Measurements from ENCODE around the gene RXFP1. TPM values are rescaled to one million over a fixed set of nuclear protein-coding genes. Genes with fewer than 3 reads are reported as not detected.

The RXFP1 gene
- total and polyA plus RNA-seq, 9 donors: 0.35 to 3.6 (median 0.73) TPM

DNA sequence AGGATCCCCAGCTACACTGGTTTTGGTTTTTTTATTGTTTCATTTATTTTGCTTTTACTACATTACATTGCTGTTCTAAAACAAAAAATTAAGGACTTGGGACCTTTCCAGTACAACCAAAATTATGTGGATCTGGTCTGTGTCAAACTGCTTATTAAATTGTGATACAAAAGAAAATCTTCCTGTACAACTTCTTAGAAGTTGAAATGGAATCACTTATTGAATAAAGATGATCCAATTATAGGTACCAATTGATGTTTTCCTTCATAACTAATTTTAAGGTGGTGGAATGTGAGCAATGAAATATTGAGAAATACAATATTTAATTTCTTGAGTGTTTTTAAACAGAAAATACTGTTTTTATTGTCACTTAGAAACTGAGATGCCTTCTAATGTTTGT lies 82.7 kb downstream of the RXFP1 start:
- DNase-seq: no peak
- TF ChIP-seq, protein P1, sequence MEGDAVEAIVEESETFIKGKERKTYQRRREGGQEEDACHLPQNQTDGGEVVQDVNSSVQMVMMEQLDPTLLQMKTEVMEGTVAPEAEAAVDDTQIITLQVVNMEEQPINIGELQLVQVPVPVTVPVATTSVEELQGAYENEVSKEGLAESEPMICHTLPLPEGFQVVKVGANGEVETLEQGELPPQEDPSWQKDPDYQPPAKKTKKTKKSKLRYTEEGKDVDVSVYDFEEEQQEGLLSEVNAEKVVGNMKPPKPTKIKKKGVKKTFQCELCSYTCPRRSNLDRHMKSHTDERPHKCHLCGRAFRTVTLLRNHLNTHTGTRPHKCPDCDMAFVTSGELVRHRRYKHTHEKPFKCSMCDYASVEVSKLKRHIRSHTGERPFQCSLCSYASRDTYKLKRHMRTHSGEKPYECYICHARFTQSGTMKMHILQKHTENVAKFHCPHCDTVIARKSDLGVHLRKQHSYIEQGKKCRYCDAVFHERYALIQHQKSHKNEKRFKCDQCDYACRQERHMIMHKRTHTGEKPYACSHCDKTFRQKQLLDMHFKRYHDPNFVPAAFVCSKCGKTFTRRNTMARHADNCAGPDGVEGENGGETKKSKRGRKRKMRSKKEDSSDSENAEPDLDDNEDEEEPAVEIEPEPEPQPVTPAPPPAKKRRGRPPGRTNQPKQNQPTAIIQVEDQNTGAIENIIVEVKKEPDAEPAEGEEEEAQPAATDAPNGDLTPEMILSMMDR (IDR thresholded peaks at IDR 0.05): no peak
- no peak for TF ChIP-seq POLR2A (IDR thresholded peaks at IDR 0.05)
- no peak for TF ChIP-seq EP300 (IDR thresholded peaks at IDR 0.05)
- Histone ChIP-seq H3K27ac (no peak overlapping the region), H3K36me3 (no peaks in the 10 kb centered on the region), H3K4me1 (ENCODE audit: insufficient read depth) (no peaks in the 10 kb centered on the region), H3K9me3 (no peaks in the 10 kb centered on the region), H3K27me3 (no peaks in the 10 kb centered on the region), H3K4me3 (no peak overlapping the region)
- intact Hi-C loops (cut with DNase I): no loop called here

GRCh38 chr4:158605393-158605792 lies 83.7 kb downstream of the RXFP1 start:
- H3K4me3 ChIP-seq: no peak overlapping the region
- H3K4me1 ChIP-seq (ENCODE audit: insufficient read depth): no peaks in the 10 kb centered on the region
- intact Hi-C loops (cut with DNase I): no loop called here
- TF ChIP-seq, protein P1 (IDR thresholded peaks at IDR 0.05): no peak
- H3K36me3 ChIP-seq: no peaks in the 10 kb centered on the region
- WGBS, 3 donors: 70 to 80% (median 73%) methylated on average over 6 of the region's 6 CpGs
- no peaks in the 10 kb centered on the region for H3K9me3 ChIP-seq
- DNase-seq: no peak
- H3K27me3 ChIP-seq: no peaks in the 10 kb centered on the region
- H3K27ac ChIP-seq: no peak overlapping the region

DNA sequence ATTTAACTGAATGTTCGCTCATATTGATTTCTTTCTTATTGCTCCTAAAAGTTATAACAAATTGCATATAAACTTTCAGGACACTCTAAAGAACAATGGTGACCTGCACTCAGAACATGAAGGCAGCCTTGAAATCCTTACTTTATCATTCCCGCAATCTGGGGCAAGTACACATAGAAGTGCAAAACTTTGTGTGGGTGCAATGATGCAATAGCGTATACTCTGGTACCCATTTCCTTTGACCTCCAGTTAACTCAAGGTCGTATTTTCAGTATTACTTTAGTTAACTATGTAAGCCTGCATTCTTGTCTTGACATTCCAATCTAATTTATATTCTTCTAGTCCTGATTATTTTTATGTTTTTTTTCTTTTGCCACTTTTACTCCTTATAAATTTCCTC lies 85.3 kb downstream of the RXFP1 start:
- H3K4me3 ChIP-seq: no peak overlapping the region
- intact Hi-C loops (cut with DNase I): no loop called here
- WGBS, 3 donors: 69 to 80% (median 79%) methylated on average over 4 of the region's 4 CpGs
- no peaks in the 10 kb centered on the region for H3K9me3 ChIP-seq
- no peaks in the 10 kb centered on the region for H3K4me1 ChIP-seq (ENCODE audit: insufficient read depth)
- no peaks in the 10 kb centered on the region for H3K27me3 ChIP-seq
- no peak for DNase-seq
- TF ChIP-seq POLR2A (IDR thresholded peaks at IDR 0.05) (no peak), EP300 (IDR thresholded peaks at IDR 0.05) (no peak)
- TF ChIP-seq, protein P1 (IDR thresholded peaks at IDR 0.05): no peak
- H3K27ac ChIP-seq: no peak overlapping the region
- H3K36me3 ChIP-seq: no peaks in the 10 kb centered on the region

DNA sequence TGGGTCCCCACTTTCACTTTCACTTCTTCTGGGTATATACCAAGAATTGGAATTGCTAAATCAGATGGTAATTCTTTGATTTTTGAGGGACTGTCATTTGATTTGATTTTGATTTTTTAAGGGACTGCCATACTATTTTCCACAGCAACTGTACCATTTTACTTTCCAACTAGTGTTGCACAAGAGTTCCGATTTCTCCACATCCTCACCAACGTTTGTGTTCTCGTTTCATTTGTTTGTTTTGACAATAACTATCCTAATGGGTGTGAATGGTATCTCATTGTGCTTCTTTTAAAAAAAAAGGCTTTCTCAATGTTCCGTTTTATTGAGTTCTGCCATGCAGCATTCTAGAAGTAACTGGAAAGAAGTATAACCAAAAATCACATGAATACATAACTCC lies 87.4 kb downstream of the RXFP1 start:
- no peak for DNase-seq
- Histone ChIP-seq H3K9me3 (no peaks in the 10 kb centered on the region), H3K27ac (no peak overlapping the region), H3K4me1 (ENCODE audit: insufficient read depth) (no peaks in the 10 kb centered on the region), H3K27me3 (no peaks in the 10 kb centered on the region), H3K36me3 (no peaks in the 10 kb centered on the region), H3K4me3 (no peak overlapping the region)
- TF ChIP-seq, protein P1 (IDR thresholded peaks at IDR 0.05): no peak
- TF ChIP-seq POLR2A (IDR thresholded peaks at IDR 0.05) (no peak), EP300 (IDR thresholded peaks at IDR 0.05) (no peak)
- intact Hi-C loops (cut with DNase I): no loop called here
- 85 to 88% (median 87%) methylated on average over 4 of the region's 4 CpGs for WGBS, 3 donors

DNA sequence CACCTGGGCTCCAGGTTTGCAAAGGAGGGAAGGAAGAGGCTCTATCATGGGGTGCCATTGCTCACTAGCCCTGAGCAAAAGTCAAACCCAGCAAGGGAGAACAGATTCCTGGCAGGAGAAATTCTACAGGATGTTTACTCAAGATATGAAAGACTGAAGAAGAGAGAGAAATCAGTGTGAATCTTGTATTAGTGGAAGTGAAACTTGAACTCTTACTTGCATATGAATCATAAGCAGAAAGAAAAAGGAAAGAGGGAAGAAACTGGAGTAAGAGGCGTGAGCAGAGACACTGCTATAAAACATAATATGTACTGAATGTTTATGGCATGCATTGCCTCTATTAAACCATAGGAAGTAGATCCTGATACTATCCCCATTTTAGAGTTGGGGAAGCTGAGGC lies 89.1 kb downstream of the RXFP1 start:
- TF ChIP-seq, protein P1 (IDR thresholded peaks at IDR 0.05): no peak
- no peak for TF ChIP-seq EP300 (IDR thresholded peaks at IDR 0.05)
- no peak for TF ChIP-seq POLR2A (IDR thresholded peaks at IDR 0.05)
- intact Hi-C loops (cut with DNase I): no loop called here
- Histone ChIP-seq H3K4me1 (ENCODE audit: insufficient read depth) (no peaks in the 10 kb centered on the region), H3K27ac (no peak overlapping the region), H3K4me3 (no peak overlapping the region), H3K36me3 (no peaks in the 10 kb centered on the region), H3K9me3 (no peaks in the 10 kb centered on the region), H3K27me3 (no peaks in the 10 kb centered on the region)
- 43 to 61% (median 52%) methylated on average over 1 of the region's 1 CpG for WGBS, 3 donors
- DNase-seq: no peak

Measured in ovary (tissue), 9 donors.